Naive thymus-derived CD8-positive, alpha-beta T cell (primary cell): ENCODE measurements around the gene RCBTB2. TPM values are rescaled to one million over a fixed set of nuclear protein-coding genes. Genes with fewer than 3 reads are reported as not detected.

Experiments
- ATAC-seq, 2 donors: fragments of 150-1000 bp; cut with Tn5 transposase in 1 of 2; sonication (Bioruptor Pico), chemical (Tn5 transposase) in 1 of 2; 1 replicate in 1 of 2; 2 replicates in 1 of 2; pipeline ENCODE4 v1.10.0; 2021; ENCODE audit warnings: mild to moderate bottlenecking in 2 of 2, moderate library complexity in 2 of 2
- POLR2A ChIA-PET: fragments of 350-600 bp; sonication (Branson Sonifier 250); formaldehyde crosslinking; loops from one replicate; lab custom pipeline; 2021; ENCODE audit warnings: antibody characterized with exemption; lab: Charles Lee
- DNase-seq, 10 donors: peaks; one replicate each; pipeline versions ENCODE4 v3.0.0 to v3.0.0-alpha.2; 2020 to 2022
- H3K27ac Mint-ChIP-seq, 10 donors: one replicate each; pipeline ENCODE4 v1.8.0; 2020 to 2022; ENCODE audit warnings: mild to moderate bottlenecking in 10 of 10, mixed read lengths in 10 of 10, moderate library complexity in 4 of 10, inconsistent platforms in 1 of 10
- H3K27me3 Mint-ChIP-seq, 5 donors: one replicate each; pipeline ENCODE4 v1.8.0; 2021 to 2022; ENCODE audit warnings: mixed read lengths in 5 of 5
- H3K36me3 Mint-ChIP-seq, 3 donors: one replicate each; pipeline ENCODE4 v1.8.0; 2020 to 2022; ENCODE audit warnings: mixed read lengths in 3 of 3, mild to moderate bottlenecking in 2 of 3, inconsistent platforms in 1 of 3
- H3K4me1 Mint-ChIP-seq, 4 donors: one replicate each; pipeline ENCODE4 v1.8.0; 2021 to 2022; ENCODE audit warnings: mixed read lengths in 4 of 4
- H3K4me3 Mint-ChIP-seq, 10 donors: one replicate each; pipeline ENCODE4 v1.8.0; 2020 to 2022; ENCODE audit warnings: mild to moderate bottlenecking in 10 of 10, mixed read lengths in 10 of 10, moderate library complexity in 6 of 10, inconsistent platforms in 1 of 10
- H3K9me3 Mint-ChIP-seq, 9 donors: one replicate each; pipeline ENCODE4 v1.8.0; 2020 to 2022; ENCODE audit warnings: mixed read lengths in 9 of 9, mild to moderate bottlenecking in 3 of 9, inconsistent platforms in 1 of 9, moderate library complexity in 1 of 9
- polyA plus RNA-seq, 3 donors: library from polyadenylated mRNA; unstranded; fragments of 300-500 nt; fragmentation: Illumina TruSeq; gene quantifications; one replicate each; pipeline ENCODE4 v1.2.3, GENCODE V29; 2021
- total RNA-seq, 8 experiments: library from RNA in 2 of 8; stranded (reverse) in 2 of 8; gene quantifications; one replicate each; pipeline ENCODE4 v1.2.3 and lab custom pipeline; 2021 to 2026

RCBTB2 gene
- total and polyA plus RNA-seq, 5 experiments from 2014 or later, result 6.3 to 17.6 (median 8.1) TPM

GRCh38 chr13:48561466-48562235, 28.8 kb upstream of the RCBTB2 start:
- no peaks in the 10 kb centered on the region for H3K9me3 Mint-ChIP-seq
- DNase-seq (no peak), ATAC-seq (no peak)
- peaks cover 0 to 4% (median 0%) of the 10 kb centered on the region in 3 donors for H3K36me3 Mint-ChIP-seq
- peak overlapping the region in 1 of 10 donors; percentile 23 for H3K27ac Mint-ChIP-seq
- peaks cover 12 to 48% (median 25%) of the 10 kb centered on the region in 4 donors for H3K4me1 Mint-ChIP-seq
- POLR2A ChIA-PET, result interaction anchor here (1.0 to 2.8 kb wide), 4 partner anchors 28 to 69 kb away, joined by 3 to 33 read pairs (median 3); partner anchors contain the start of gene RCBTB2
- H3K27me3 Mint-ChIP-seq, result peaks cover 33 to 67% (median 43%) of the 10 kb centered on the region in 5 donors
- H3K4me3 Mint-ChIP-seq, result peak overlapping the region in 6 of 10 donors; percentile 3 to 55 (median 46)

- ATAC-seq, result no peak
Observed at GRCh38 chr13:48560657-48561337, 27.9 kb upstream of the RCBTB2 start.

GRCh38 chr13:48559638-48560320, 26.9 kb upstream of the RCBTB2 start:
- ATAC-seq (no peak), DNase-seq (no peak)
- POLR2A ChIA-PET, result interaction anchor here (0.6 to 1.2 kb wide), 3 partner anchors 11 to 28 kb away, joined by 3 to 4 read pairs (median 3); no protein-coding TSS in a partner anchor
- Mint-ChIP-seq H3K27ac (no peak overlapping the region), H3K36me3 (peaks cover 0 to 10% (median 7%) of the 10 kb centered on the region in 3 donors), H3K9me3 (peaks cover 0 to 18% (median 2%) of the 10 kb centered on the region in 9 donors), H3K4me3 (no peak overlapping the region), H3K4me1 (peaks cover 10 to 43% (median 25%) of the 10 kb centered on the region in 4 donors), H3K27me3 (peaks cover 22 to 52% (median 32%) of the 10 kb centered on the region in 5 donors)

More at GRCh38 chr13:48560657-48561337, 27.9 kb upstream of the RCBTB2 start:
- Mint-ChIP-seq H3K27me3 (peaks cover 32 to 62% (median 42%) of the 10 kb centered on the region in 5 donors), H3K4me3 (peak overlapping the region in 3 of 10 donors; percentile 3 to 20 (median 14)), H3K9me3 (peaks cover 0 to 8% (median 1%) of the 10 kb centered on the region in 9 donors), H3K4me1 (peaks cover 12 to 48% (median 25%) of the 10 kb centered on the region in 4 donors), H3K27ac (no peak overlapping the region), H3K36me3 (peaks cover 0 to 6% (median 1%) of the 10 kb centered on the region in 3 donors)
- no peak for DNase-seq
- POLR2A ChIA-PET, result interaction anchor here (2.8 kb wide), 1 partner anchor 27 kb away, joined by 33 read pairs; the partner anchor contains the start of gene RCBTB2

DNA sequence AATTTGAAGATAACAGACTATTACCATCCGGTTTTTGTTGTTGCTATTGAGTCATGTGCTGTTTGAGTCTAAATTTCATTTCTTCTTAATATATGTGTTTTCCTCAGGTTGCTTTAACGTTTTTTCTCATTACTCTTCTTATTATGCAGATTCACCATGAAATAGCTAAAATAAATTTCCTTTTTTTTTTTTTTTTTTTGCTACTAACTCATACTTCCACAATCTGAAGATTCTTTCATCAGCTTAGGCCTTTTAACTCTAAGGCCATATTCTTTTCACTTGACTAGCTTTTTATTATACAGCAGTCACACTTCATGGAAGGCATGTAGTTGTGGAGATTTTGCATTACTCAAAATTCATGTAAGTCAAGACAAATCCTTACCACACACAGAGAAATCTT, 23.9 kb upstream of the RCBTB2 start:
- Mint-ChIP-seq H3K36me3 (peaks cover 0 to 16% (median 7%) of the 10 kb centered on the region in 3 donors), H3K27me3 (peaks cover 17 to 44% (median 26%) of the 10 kb centered on the region in 5 donors), H3K9me3 (peaks cover 0 to 30% (median 9%) of the 10 kb centered on the region in 9 donors), H3K4me3 (no peak overlapping the region), H3K27ac (no peak overlapping the region), H3K4me1 (peaks cover 4 to 21% (median 11%) of the 10 kb centered on the region in 4 donors)
- POLR2A ChIA-PET, result no interaction called here
- DNase-seq, result no peak
- ATAC-seq, result no peak

DNA sequence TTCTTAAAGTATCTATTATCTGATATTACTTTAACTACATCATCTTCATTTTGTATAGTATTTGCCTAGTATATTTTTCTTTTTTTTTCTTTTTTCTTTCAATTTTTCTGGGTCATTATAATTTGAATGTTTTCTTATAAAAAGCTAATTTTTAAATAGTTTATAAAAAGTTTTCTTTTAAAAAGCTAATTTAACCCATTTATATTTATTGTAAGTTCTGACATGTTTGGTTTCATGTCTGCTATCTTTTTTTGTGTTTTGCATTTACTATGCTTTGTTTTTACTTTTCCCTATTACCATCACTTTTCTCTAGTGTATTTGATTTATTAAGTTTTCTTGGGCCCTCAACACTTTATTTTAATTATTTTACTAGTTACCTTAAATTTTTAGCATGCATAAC, 22.6 kb upstream of the RCBTB2 start:
- H3K27me3 Mint-ChIP-seq, result peaks cover 17 to 33% (median 23%) of the 10 kb centered on the region in 5 donors
- no peak for ATAC-seq
- peaks cover 0 to 43% (median 16%) of the 10 kb centered on the region in 9 donors for H3K9me3 Mint-ChIP-seq
- H3K4me3 Mint-ChIP-seq, result no peak overlapping the region
- POLR2A ChIA-PET, result interaction anchor here (1.0 kb wide), 1 partner anchor 301 kb away, joined by 3 read pairs; no protein-coding TSS in a partner anchor
- peaks cover 0 to 18% (median 13%) of the 10 kb centered on the region in 3 donors for H3K36me3 Mint-ChIP-seq
- peaks cover 0 to 8% (median 0%) of the 10 kb centered on the region in 4 donors for H3K4me1 Mint-ChIP-seq
- no peak for DNase-seq
- no peak overlapping the region for H3K27ac Mint-ChIP-seq

DNA sequence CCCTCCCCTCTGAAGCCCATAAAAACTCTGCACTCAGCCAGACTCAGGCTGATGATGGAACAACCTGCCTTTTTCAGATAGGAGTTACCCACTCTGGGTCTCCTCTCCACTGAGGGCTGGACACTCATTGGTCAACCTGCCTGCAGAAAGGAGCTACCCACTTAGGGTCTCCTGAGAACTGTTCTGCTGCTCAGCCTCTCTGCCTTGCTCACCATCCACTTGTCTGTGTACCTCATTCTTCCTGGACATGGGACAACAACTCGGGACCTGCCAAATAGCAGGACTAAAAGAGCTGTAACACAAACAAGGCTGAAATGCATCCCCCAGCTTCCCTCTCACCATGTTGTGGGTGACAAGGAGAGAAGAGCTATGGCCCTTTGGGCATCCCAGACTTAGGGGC, 18.4 kb upstream of the RCBTB2 start:
- no peak for DNase-seq
- Mint-ChIP-seq H3K4me3 (no peak overlapping the region), H3K4me1 (peaks cover 0 to 2% (median under 1%) of the 10 kb centered on the region in 4 donors), H3K9me3 (peaks cover 0 to 50% (median 16%) of the 10 kb centered on the region in 9 donors), H3K36me3 (peaks cover 0 to 15% (median 14%) of the 10 kb centered on the region in 3 donors), H3K27me3 (peaks cover 0 to 3% (median 0%) of the 10 kb centered on the region in 5 donors), H3K27ac (no peak overlapping the region)
- POLR2A ChIA-PET, result no interaction called here
- ATAC-seq, result no peak

DNA sequence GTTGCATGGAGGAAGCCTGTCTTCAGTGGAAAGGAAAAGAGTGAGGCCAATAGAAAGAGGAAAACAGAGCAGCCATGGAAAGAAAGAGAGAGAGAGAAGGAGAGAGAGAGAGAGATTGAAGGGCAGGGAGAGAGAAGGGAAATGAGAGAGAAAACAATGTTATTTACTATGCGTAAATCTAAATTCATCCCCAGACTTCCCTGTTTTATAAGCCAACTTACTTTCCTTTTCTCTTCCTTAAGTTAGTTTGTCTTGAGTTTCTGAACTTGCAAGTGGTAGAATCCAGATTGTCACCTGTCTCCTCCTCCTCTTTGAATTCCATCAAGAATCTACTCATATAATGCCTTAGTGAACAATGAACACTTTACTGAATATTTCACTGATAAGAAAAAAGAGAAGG, 16.8 kb upstream of the RCBTB2 start:
- H3K27ac Mint-ChIP-seq, result no peak overlapping the region

DNA sequence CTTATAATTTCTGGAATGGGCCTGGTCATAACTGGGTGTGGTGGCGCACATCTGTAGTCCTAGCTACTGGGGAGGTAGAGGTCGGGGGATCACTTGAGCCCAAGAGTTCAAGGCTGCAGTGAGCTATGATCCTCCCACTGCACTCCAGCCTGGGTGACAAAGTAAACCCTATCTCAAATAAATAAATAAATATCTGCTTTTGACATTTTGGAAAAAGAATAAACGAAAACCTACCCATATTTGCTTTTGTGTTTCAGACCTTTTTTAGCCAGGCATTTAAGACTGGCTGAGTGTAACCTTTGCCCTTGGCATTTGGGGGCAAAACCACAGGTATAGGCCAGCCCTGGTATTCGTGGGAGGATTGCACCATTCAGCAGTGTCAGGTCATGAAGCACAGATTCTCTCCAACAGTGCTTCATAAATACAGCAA, 14.8 kb upstream of the RCBTB2 start:
- H3K9me3 Mint-ChIP-seq, result peaks cover 0 to 30% (median 5%) of the 10 kb centered on the region in 9 donors
- peaks cover 0 to 5% (median 2%) of the 10 kb centered on the region in 4 donors for H3K4me1 Mint-ChIP-seq
- DNase-seq (no peak), ATAC-seq (no peak)
- H3K4me3 Mint-ChIP-seq, result no peak overlapping the region
- no peak overlapping the region for H3K27ac Mint-ChIP-seq
- H3K36me3 Mint-ChIP-seq, result peaks cover 0 to 8% (median 8%) of the 10 kb centered on the region in 3 donors
- POLR2A ChIA-PET, result interaction anchor here (1.6 kb wide), 1 partner anchor 15 kb away, joined by 6 read pairs; the partner anchor contains the start of gene RCBTB2
- H3K27me3 Mint-ChIP-seq, result peaks cover 0 to 9% (median 0%) of the 10 kb centered on the region in 5 donors

More for the DNA sequence above, 16.8 kb upstream of the RCBTB2 start:
- no peak overlapping the region for H3K4me3 Mint-ChIP-seq
- H3K4me1 Mint-ChIP-seq, result peaks cover 0 to 4% (median 1%) of the 10 kb centered on the region in 4 donors
- ATAC-seq, result no peak
- peaks cover 0 to 8% (median 8%) of the 10 kb centered on the region in 3 donors for H3K36me3 Mint-ChIP-seq
- POLR2A ChIA-PET, result no interaction called here
- H3K9me3 Mint-ChIP-seq, result peaks cover 0 to 34% (median 5%) of the 10 kb centered on the region in 9 donors
- peaks cover 0 to 5% (median 0%) of the 10 kb centered on the region in 5 donors for H3K27me3 Mint-ChIP-seq
- no peak for DNase-seq

GRCh38 chr13:48545608-48546007, 12.7 kb upstream of the RCBTB2 start:
- POLR2A ChIA-PET, result no interaction called here
- ATAC-seq (no peak), DNase-seq (no peak)
- H3K27me3 Mint-ChIP-seq, result peaks cover 0 to 9% (median 0%) of the 10 kb centered on the region in 5 donors
- H3K4me1 Mint-ChIP-seq, result peaks cover 0 to 5% (median 2%) of the 10 kb centered on the region in 4 donors
- no peak overlapping the region for H3K27ac Mint-ChIP-seq
- H3K4me3 Mint-ChIP-seq, result no peak overlapping the region
- peaks cover 0 to 11% (median 4%) of the 10 kb centered on the region in 9 donors for H3K9me3 Mint-ChIP-seq
- H3K36me3 Mint-ChIP-seq, result peaks cover 0 to 2% (median 0%) of the 10 kb centered on the region in 3 donors

DNA sequence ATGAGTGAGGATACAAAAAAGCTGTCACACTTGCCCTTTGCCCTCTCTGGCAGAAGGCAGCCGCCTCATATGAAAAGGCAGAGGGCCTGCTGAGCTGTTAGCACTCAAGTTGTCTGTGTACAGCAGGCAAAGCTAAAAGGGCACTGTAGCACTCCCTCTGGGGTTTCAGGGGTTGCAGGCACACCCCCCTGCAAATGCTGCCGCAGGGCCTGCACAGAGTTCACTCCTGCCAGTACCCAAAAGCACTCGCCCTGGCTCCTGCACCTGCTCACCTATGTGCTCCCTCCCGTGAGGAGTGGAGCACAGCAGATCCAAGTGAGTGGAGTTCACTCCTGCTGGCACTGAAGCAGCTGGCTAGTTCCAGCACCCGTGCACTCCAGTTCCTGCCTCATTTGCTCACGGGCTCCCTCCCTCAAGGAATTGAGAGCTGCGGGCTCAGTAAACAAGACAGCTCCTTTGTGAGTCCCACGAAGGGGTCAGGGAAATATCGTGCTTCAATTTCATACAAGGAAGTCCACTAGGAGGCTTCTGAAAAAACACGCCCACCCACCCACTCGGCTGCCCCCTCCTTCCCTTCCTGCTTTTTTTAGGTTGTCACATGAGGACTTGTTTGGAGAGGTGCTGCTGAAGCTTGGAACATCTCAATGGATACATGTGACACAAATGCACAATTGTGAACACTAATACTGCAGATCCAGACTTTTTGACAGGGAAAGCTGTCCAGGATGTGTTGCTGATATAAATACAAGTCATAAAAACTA, 9.9 kb upstream of the RCBTB2 start:
- ATAC-seq (no peak), DNase-seq (no peak)
- Mint-ChIP-seq H3K27ac (no peak overlapping the region), H3K9me3 (no peaks in the 10 kb centered on the region), H3K4me3 (no peak overlapping the region), H3K27me3 (peaks cover 0 to 5% (median 0%) of the 10 kb centered on the region in 5 donors), H3K4me1 (peaks cover 0 to 3% (median under 1%) of the 10 kb centered on the region in 4 donors), H3K36me3 (no peaks in the 10 kb centered on the region)
- POLR2A ChIA-PET, result interaction anchor here (1.0 to 3.0 kb wide), 2 partner anchors 9 to 10 kb away, joined by 3 to 16 read pairs; partner anchors contain the start of gene RCBTB2

- H3K4me3 Mint-ChIP-seq, result no peak overlapping the region
- no peaks in the 10 kb centered on the region for H3K36me3 Mint-ChIP-seq
- peak overlapping the region in 1 of 10 donors; percentile 27 for H3K27ac Mint-ChIP-seq
- H3K9me3 Mint-ChIP-seq, result no peaks in the 10 kb centered on the region
- POLR2A ChIA-PET, result interaction anchor here (1.0 to 3.0 kb wide), 2 partner anchors 8 to 10 kb away, joined by 3 to 16 read pairs; partner anchors contain the start of gene RCBTB2
- peaks cover 0 to 5% (median 0%) of the 10 kb centered on the region in 5 donors for H3K27me3 Mint-ChIP-seq
- H3K4me1 Mint-ChIP-seq, result peaks cover 0 to 3% (median under 1%) of the 10 kb centered on the region in 4 donors
- no peak for ATAC-seq
- no peak for DNase-seq
Observed at GRCh38 chr13:48542138-48542537, 9.3 kb upstream of the RCBTB2 start.
